HT1080 (cell line): Measurements from ENCODE around the gene NAP1L2. TPM values are rescaled to one million over a fixed set of nuclear protein-coding genes. Genes with fewer than 3 reads are reported as not detected.
"Not testable (repeated sequence)": the region's sequence is repeated elsewhere in the genome, so short reads cannot be mapped to it uniquely, and the experiment has no call there.

ENCODE experiments used
- DNase-seq: peaks from one replicate; pipeline ENCODE4 v3.0.0-alpha.2; 2015; ENCODE audit warnings: low read depth
- polyA plus RNA-seq, 2 experiments: library from polyadenylated mRNA; depleted of rRNA; stranded (reverse); fragments of >200 nt; gene quantifications; 2 replicates each; pipeline ENCODE4 v1.2.3, GENCODE V29; 2015
- total RNA-seq: library from RNA; depleted of rRNA; stranded (reverse); fragments of >200 nt; shearing (Covaris generic); gene quantifications from 2 replicates; pipeline ENCODE4 v1.2.3, GENCODE V29; 2014; rRNA removed

The NAP1L2 gene
- total RNA-seq: 0.67 and 0.80 TPM in 2 replicates
- 0.63 and 0.72 TPM in 2 replicates for polyA plus RNA-seq (2015; cell fraction: cytosol; rRNA removed)
- 1.4 and 1.7 TPM in 2 replicates for polyA plus RNA-seq (2015; cell fraction: nucleus; rRNA removed)

DNA sequence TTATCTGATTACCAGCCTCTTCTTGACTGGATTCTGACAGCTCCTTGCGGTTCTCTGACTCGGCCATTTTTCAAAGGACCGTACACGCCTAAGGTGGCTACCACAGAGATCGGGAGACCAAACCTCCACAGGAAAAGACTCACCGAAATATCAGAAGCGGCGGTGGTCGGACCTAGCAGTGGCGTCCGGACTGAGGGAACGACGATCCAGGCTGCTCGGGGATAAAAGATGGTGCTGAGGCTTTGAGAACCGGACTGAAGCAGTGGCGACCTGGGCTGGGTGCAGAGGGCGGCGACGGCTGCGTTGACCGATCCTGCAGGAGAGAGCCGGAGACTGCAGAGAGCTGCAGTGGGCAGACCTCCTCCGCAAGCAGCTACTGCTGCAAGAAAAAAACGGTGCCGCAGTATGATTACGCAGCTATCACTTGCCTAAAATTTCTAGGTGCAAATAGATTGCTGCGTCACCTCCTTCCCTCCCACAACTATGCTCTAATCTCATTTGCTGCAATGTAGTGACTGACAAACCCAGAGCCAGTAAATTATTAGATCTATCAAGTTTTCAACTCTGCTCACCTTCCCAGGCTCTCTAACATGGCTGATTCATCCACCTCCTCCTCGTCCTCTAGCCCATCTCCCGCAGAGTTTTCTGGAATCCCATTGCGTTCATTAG, at the start of gene NAP1L2:
Gene NAP1L2 (minus strand): TSS at position 426 of the 669 bp plus-strand sequence. CDS start 359 bp downstream, at position 67.
- DNase-seq: peak; percentile 51

GRCh38 chrX:73262991-73263390, 48.3 kb upstream of the NAP1L2 start:
- no peak for DNase-seq

DNA sequence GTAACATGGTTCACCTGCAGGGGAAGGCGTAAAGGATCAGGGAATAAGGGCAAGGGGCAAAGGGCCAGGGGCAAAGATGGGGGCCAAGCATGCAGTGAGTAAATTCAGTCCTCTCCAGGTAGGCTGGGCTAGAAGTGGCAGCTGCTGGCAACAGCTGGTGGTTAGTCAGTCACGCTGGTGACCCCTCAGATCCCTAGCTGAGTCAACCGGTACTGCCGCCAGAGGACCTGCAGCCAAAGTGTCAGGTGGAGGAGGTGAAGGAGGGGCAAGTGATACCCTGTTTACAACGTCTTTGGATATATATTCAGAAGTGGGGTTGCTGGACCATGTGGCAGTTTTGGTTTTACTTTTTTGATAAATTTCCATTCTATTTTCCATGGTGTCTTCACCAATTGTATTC, 24.6 kb upstream of the NAP1L2 start:
- DNase-seq: no peak

DNA sequence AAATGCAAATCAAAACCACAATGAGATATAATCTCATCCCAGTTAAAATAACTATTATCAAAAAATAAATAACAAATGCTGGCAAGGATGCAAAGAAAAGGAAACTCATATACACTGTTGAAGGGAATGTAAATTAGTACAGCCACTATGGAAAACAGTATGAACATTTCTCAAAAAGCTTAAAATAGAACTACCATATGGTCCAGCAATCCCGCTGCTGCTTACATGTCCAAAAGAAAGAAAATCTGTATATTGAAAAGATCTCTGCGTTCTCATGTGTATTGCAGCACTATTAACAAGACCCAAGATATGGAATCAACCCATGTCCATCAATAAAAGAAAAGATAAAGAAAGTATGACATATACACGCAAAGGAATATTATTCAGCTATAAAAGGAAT, 3.0 kb upstream of the NAP1L2 start:
- DNase-seq: no peak

DNA sequence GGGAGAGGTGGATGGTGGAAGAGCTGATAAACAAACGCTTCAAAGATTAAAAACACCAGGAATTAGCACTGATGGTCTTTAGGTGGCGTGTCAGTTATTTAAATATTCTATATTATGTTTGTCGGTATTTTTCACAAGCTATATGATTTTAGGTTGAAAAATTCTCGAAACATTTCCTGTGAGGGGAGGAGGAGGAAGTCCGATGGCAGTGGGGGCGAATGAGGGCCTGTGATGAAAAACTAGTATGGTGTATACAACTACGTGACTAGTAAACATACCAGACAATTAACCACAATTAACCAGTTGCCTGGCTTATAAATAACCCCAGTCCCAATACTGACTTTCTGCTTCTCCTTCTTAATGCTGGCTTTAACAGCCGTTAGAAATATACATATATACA, 595 bp upstream of the NAP1L2 start:
- no peak for DNase-seq

- DNase-seq: no peak
These were observed 771 bp downstream of the NAP1L2 start for GRCh38 chrX:73213734-73214425.

DNA sequence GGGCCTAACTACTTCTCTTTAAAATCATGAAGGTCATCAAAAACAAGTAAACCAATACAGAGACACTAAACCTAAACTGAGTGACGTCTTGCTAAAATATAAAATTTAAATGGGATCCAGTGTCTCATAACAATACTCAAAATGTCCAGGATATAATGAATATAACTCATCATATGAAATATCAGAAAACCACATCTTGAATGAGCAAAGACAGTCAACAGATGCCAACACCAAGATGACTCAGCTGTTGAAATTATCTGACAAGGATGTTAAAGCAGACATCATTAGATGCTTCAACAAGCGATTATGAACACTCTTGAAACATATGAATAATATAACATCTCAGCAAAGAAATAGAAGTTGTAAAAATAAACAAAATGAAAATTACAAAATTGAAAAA, 8.3 kb downstream of the NAP1L2 start:
- no peak for DNase-seq

DNA sequence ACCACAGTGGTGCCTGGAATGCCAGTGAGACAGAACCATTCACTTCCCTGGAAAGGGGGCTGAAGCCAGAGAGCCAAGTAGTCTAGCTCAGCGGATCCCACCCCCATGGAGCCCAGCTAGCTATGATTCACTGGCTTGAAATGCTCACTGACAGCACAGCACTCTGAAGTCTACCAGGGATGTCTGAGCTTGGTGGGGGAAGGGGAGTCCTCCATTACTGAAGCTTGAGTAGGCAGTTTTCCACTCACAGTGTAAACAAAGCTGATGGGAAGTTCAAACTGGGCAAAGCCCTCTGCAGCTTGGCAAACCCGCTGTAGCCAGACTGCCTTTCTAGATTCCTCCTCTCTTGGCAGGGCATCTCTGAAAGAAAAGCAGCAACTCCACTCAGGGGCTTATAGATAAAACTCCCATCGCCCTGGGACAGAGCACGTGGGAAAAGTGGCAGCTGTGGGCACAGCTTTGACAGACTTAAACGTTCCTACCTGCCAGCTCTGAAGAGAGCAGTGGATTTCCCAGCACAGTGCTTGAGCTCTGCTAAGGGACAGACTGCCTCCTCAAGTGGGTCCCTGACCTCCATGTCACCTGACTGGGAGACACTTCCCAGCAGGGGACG, 32.0 kb downstream of the NAP1L2 start:
- DNase-seq: peak; percentile 7

DNA sequence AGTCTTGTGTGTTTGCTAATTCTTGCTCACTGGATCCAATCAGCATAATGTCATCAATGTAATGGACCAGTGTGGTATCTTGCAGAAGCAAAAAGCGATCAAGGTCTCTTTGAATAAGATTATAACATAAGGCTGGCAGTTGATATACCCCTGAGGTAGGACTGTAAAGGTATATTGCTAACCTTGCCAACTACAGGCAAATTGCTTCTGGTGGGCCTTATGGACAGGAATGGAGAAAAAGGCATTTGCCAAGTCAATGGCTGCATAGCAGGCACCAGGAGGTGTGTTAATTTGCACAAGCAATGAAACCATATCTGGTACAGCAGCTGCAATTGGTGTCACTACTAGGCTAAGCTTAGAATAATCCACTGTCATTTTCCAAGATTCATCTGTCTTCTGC, 45.7 kb downstream of the NAP1L2 start:
- not testable (repeated sequence) for DNase-seq

Other genes starting within 250 kb of the NAP1L2 start
- gene PABPC1L2B, start 211.9 kb downstream of the NAP1L2 start, total RNA-seq: not detected in 2 replicates
- not detected in 2 replicates for gene PABPC1L2A, start 135.3 kb downstream of the NAP1L2 start, total RNA-seq
- not detected in 2 replicates for gene CDX4, start 232.2 kb upstream of the NAP1L2 start, total RNA-seq